Panc1 (cell line): ENCODE results near the gene SPTBN1. TPM values are rescaled to one million over a fixed set of nuclear protein-coding genes. Genes with fewer than 3 reads are reported as not detected.

ENCODE experiments used
- ATAC-seq: fragments of 200-7000 bp; cut with Tn5 transposase; 2 replicates; pipeline ENCODE4 v1.9.1; 2020; ENCODE audit warnings: mild to moderate bottlenecking, moderate library complexity
- BruUV-seq: library from RNA; stranded (reverse); fragments of 400-500 nt; replicated peaks from 2 replicates; lab custom pipeline; 2021; lab: Mats Ljungman, UMichigan
- CTCF ChIA-PET: fragments of 300-600 bp; sonication (Branson Sonifier 250); formaldehyde crosslinking; loops from one replicate; lab custom pipeline; 2022; ENCODE audit warnings: antibody characterized with exemption; lab: Charles Lee
- POLR2A ChIA-PET: fragments of 300-600 bp; sonication (Branson Sonifier 250); formaldehyde crosslinking; loops from one replicate; lab custom pipeline; 2022; ENCODE audit warnings: antibody characterized with exemption; lab: Charles Lee
- DNase-seq: peaks from one replicate; pipeline ENCODE4 v3.0.0-alpha.2; 2010; ENCODE audit warnings: low read depth, low spot score
- H3K27ac ChIP-seq: 2 replicates; pipeline ENCODE4 v1.5.1; 2011; ENCODE audit warnings: mild to moderate bottlenecking, low read length, inconsistent platforms
- H3K27me3 ChIP-seq: fragments of 200-500 bp; sonication (Bioruptor generic); 2 replicates; pipeline ENCODE4 v1.6.0; 2014; ENCODE audit warnings: low read length, inconsistent platforms; ENCODE audit not compliant: control insufficient read depth, insufficient read depth
- H3K36me3 ChIP-seq: fragments of 200-500 bp; sonication (Bioruptor generic); 2 replicates; pipeline ENCODE4 v1.5.1; 2014; ENCODE audit warnings: inconsistent platforms, mild to moderate bottlenecking, low read length, moderate library complexity; ENCODE audit not compliant: control insufficient read depth, insufficient read depth
- H3K4me1 ChIP-seq: 2 replicates; pipeline ENCODE4 v1.5.1; 2011; ENCODE audit warnings: inconsistent platforms, mild to moderate bottlenecking, low read length, moderate library complexity; ENCODE audit not compliant: control insufficient read depth, insufficient read depth
- H3K4me3 ChIP-seq, 2 experiments: 2 replicates each; pipeline ENCODE4 v1.5.1; 2011 to 2012; ENCODE audit warnings: low read depth in 2 of 2, low read length in 2 of 2, mild to moderate bottlenecking in 2 of 2, inconsistent platforms in 1 of 2, moderate library complexity in 1 of 2
- H3K9me3 ChIP-seq: fragments of 200-500 bp; sonication (Bioruptor generic); 2 replicates; pipeline ENCODE4 v1.5.1; 2014; ENCODE audit warnings: low read depth, mild to moderate bottlenecking, inconsistent platforms, low read length, moderate library complexity; ENCODE audit not compliant: control insufficient read depth, insufficient read depth
- POLR2AphosphoS5 ChIP-seq: IDR thresholded peaks from 2 replicates; pipeline ENCODE4 v1.6.1; 2012; ENCODE audit warnings: mild to moderate bottlenecking, low read depth, low read length, moderate library complexity
- SIN3A ChIP-seq: IDR thresholded peaks from 2 replicates; pipeline ENCODE4 v1.6.1; 2012; ENCODE audit warnings: low read depth, mild to moderate bottlenecking, low read length, moderate library complexity, borderline replicate concordance; ENCODE audit not compliant: insufficient read depth
- TCF7L2 ChIP-seq: IDR thresholded peaks from 2 replicates; pipeline ENCODE4 v1.6.1; 2011; ENCODE audit warnings: mild to moderate bottlenecking, low read depth, low read length, inconsistent platforms
- in situ Hi-C: cut with HindIII; loops from 2 replicates; pipeline ENCODE4 v1.10.0; 2016; ENCODE audit warnings: low sequenced_read_pairs, low pct_unique_long_range_greater_than_20kb
- intact Hi-C: fragments of 100-400 bp; cut with micrococcal nuclease; formaldehyde crosslinking; loops from one replicate; pipeline ENCODE4 v1.10.0; 2022; ENCODE audit not compliant: unreplicated experiment
- total RNA-seq: library from RNA; stranded (reverse); gene quantifications from one replicate; pipeline ENCODE4 v1.2.1, GENCODE V29; 2021; ENCODE audit not compliant: unreplicated experiment
- TF ChIP-seq, protein P1 (sequence below): fragments of 450-650 bp; IDR thresholded peaks from 2 replicates; pipeline ENCODE4 v1.5.1; 2017; ENCODE audit warnings: mild to moderate bottlenecking
- TF ChIP-seq, protein P2 (sequence below), 2 experiments: IDR thresholded peaks; 2 replicates each; pipeline ENCODE4 v1.6.1; 2011 to 2012; ENCODE audit warnings: low read depth in 2 of 2, control low read depth in 1 of 2, low read length in 1 of 2, mild to moderate bottlenecking in 1 of 2, moderate library complexity in 1 of 2; ENCODE audit not compliant: insufficient read depth in 1 of 2

The SPTBN1 gene
- total RNA-seq, 1 experiment from 2014 or later: 169 TPM

DNA sequence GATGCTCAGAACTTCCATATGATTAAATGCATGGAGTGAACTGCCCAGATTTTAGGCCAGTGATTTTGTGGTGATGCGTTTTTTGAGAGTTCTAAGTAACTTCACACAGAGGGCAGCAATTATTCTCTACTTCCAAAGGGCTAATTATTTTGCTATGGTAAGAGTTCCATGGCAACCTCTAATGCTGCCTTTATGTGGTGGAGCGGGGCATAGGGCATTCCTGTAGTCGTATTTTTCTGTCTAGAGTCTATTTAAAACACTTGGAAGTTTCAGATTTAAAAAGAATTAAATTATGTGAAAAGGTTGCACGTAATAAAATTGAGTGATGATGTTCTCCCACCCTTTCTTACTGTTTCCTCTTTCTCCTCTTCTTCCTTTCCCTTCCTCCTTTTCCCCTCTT, 203.4 kb downstream of the SPTBN1 start:
- Histone ChIP-seq H3K4me1 (no peaks in the 10 kb centered on the region), H3K9me3 (no peaks in the 10 kb centered on the region), H3K27me3 (no peaks in the 10 kb centered on the region), H3K27ac (no peak overlapping the region), H3K36me3 (peaks cover 46% of the 10 kb centered on the region), H3K4me3 (no peak overlapping the region)
- ChIA-PET CTCF (no interaction called here), POLR2A (no interaction called here)
- TF ChIP-seq POLR2AphosphoS5 (no peak), TCF7L2 (no peak), SIN3A (no peak)
- TF ChIP-seq, protein P1, sequence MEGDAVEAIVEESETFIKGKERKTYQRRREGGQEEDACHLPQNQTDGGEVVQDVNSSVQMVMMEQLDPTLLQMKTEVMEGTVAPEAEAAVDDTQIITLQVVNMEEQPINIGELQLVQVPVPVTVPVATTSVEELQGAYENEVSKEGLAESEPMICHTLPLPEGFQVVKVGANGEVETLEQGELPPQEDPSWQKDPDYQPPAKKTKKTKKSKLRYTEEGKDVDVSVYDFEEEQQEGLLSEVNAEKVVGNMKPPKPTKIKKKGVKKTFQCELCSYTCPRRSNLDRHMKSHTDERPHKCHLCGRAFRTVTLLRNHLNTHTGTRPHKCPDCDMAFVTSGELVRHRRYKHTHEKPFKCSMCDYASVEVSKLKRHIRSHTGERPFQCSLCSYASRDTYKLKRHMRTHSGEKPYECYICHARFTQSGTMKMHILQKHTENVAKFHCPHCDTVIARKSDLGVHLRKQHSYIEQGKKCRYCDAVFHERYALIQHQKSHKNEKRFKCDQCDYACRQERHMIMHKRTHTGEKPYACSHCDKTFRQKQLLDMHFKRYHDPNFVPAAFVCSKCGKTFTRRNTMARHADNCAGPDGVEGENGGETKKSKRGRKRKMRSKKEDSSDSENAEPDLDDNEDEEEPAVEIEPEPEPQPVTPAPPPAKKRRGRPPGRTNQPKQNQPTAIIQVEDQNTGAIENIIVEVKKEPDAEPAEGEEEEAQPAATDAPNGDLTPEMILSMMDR: no peak
- TF ChIP-seq, protein P2, sequence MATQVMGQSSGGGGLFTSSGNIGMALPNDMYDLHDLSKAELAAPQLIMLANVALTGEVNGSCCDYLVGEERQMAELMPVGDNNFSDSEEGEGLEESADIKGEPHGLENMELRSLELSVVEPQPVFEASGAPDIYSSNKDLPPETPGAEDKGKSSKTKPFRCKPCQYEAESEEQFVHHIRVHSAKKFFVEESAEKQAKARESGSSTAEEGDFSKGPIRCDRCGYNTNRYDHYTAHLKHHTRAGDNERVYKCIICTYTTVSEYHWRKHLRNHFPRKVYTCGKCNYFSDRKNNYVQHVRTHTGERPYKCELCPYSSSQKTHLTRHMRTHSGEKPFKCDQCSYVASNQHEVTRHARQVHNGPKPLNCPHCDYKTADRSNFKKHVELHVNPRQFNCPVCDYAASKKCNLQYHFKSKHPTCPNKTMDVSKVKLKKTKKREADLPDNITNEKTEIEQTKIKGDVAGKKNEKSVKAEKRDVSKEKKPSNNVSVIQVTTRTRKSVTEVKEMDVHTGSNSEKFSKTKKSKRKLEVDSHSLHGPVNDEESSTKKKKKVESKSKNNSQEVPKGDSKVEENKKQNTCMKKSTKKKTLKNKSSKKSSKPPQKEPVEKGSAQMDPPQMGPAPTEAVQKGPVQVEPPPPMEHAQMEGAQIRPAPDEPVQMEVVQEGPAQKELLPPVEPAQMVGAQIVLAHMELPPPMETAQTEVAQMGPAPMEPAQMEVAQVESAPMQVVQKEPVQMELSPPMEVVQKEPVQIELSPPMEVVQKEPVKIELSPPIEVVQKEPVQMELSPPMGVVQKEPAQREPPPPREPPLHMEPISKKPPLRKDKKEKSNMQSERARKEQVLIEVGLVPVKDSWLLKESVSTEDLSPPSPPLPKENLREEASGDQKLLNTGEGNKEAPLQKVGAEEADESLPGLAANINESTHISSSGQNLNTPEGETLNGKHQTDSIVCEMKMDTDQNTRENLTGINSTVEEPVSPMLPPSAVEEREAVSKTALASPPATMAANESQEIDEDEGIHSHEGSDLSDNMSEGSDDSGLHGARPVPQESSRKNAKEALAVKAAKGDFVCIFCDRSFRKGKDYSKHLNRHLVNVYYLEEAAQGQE (IDR thresholded peaks at IDR 0.05; ENCODE audit: insufficient read depth in 1 of 2, low read depth in 2 of 2, low read length in 1 of 2): no peak
- intact Hi-C loops: no loop called here
- in situ Hi-C loops: no loop called here
- DNase-seq: no peak
- no TSS peak for BruUV-seq
- no peak for ATAC-seq

DNA sequence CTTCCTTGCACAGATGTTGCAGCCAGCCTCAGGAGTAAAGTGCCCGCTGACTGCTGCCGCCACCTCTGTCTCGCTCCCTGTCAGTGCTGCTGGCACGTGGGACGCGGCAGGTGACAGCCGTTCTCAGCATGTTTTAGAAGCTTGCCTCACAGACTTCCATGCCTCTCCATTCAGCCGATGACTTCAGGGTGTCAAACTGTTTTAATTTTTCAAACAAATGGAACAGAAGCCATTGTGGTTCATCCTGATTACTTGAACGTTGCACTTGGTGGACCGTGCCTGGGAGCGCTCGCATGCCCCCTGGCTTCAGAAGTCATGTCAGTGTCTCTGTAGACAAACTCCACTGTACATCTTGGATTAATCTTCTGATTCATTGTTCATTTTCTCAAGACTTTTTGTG, 204.6 kb downstream of the SPTBN1 start:
- Histone ChIP-seq H3K27me3 (no peaks in the 10 kb centered on the region), H3K4me1 (no peaks in the 10 kb centered on the region), H3K27ac (no peak overlapping the region), H3K9me3 (no peaks in the 10 kb centered on the region), H3K4me3 (no peak overlapping the region), H3K36me3 (peaks cover 40% of the 10 kb centered on the region)
- CTCF ChIA-PET: no interaction called here
- in situ Hi-C loops: no loop called here
- DNase-seq (no peak), ATAC-seq (no peak)
- BruUV-seq: no TSS peak
- TF ChIP-seq, protein P1: no peak
- intact Hi-C loops: no loop called here
- POLR2A ChIA-PET: no interaction called here
